ENCODE measurements around the gene CACNB1. TPM values are rescaled to one million over a fixed set of nuclear protein-coding genes. Genes with fewer than 3 reads are reported as not detected.

CACNB1 gene
- total and polyA plus RNA-seq, 2 of the 13 experiments (the other 11 are each of a cell fraction or from before 2014, with no cell fraction given), result 0.75 to 1.5 TPM

DNA sequence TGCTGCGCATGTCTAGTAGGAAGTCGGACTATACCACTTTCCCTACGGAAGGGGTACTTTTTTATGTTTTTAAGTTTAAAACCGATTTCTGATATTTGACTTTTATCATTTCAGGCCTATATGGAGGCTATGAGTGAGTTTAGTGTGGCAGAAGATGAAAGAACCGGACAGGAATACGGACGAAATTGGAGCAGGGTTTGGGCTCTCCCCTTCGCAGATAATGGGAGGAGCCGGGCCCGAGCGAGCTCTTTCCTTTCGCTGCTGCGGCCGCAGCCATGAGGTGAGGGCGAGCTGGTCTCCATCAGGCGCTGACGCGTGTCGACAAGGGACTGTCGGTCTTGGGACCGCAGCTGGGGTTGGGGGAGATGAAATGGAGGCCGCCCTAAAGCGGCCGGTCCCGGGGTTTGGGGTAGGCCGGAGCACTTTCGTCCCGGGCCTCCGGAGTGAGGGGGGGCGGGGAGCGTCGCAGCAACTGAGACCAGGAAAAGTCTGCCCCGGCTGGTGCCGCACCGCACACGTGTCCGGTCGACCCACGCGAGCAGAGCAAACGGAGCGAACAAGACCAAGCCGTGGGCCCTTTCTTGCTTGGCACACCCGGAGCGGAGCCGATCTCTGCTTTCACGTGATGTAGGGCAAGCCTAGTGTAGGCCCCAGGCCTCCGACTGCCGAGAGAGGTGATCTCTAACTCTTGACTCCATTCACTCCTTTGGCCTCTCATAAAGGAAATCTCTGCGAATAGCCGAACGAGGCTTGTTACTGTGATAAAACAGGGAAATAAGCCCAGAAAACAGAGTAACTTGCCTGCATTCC lies 2.8 kb upstream of the CACNB1 start, which contains the start of gene RPL19 (continued):
- TF ChIP-seq, protein P1, sequence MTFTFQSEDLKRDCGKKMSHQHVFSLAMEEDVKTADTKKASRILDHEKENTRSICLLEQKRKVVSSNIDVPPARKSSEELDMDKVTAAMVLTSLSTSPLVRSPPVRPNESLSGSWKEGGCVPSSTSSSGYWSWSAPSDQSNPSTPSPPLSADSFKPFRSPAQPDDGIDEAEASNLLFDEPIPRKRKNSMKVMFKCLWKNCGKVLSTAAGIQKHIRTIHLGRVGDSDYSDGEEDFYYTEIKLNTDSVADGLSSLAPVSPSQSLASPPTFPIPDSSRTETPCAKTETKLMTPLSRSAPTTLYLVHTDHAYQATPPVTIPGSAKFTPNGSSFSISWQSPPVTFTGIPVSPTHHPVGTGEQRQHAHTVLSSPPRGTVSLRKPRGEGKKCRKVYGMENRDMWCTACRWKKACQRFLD (CRISPR knock-in tag; IDR thresholded peaks at IDR 0.05; ENCODE audit: borderline replicate concordance), result no peak
- TF ChIP-seq, protein P2, sequence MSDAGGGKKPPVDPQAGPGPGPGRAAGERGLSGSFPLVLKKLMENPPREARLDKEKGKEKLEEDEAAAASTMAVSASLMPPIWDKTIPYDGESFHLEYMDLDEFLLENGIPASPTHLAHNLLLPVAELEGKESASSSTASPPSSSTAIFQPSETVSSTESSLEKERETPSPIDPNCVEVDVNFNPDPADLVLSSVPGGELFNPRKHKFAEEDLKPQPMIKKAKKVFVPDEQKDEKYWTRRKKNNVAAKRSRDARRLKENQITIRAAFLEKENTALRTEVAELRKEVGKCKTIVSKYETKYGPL (CRISPR knock-in tag; IDR thresholded peaks at IDR 0.05), result peak; percentile 51; the same call in 1 of the 2 replicates
- TF ChIP-seq RAD51 (IDR thresholded peaks at IDR 0.05; ENCODE audit: borderline replicate concordance) (peak; percentile 93; the same call in 1 of the 2 replicates), ZBTB42 (CRISPR knock-in tag; IDR thresholded peaks at IDR 0.05) (no peak), ZNF256 (CRISPR knock-in tag; conservative IDR thresholded peaks at IDR 0.05) (no peak), ZNF326 (CRISPR knock-in tag; IDR thresholded peaks at IDR 0.05; ENCODE audit: borderline replicate concordance) (no peak), ZNF274 (CRISPR knock-in tag; IDR thresholded peaks at IDR 0.05) (peak; percentile 85; the same call in 1 of the 2 replicates), ETV5 (CRISPR knock-in tag; IDR thresholded peaks at IDR 0.05; ENCODE audit: borderline replicate concordance) (0 out of 2 replicates have a peak, but pooled peaks have one; percentile 5), ZNF232 (CRISPR knock-in tag; IDR thresholded peaks at IDR 0.05; ENCODE audit: borderline replicate concordance) (peak; percentile 84; the same call in 1 of the 2 replicates), SP1 (IDR thresholded peaks at IDR 0.05) (no peak), SP1 (CRISPR knock-in tag; IDR thresholded peaks at IDR 0.05) (no peak; the same call in none of the 2 replicates), ZNF598 (CRISPR knock-in tag; IDR thresholded peaks at IDR 0.05; ENCODE audit: borderline replicate concordance) (no peak; the same call in 1 of the 2 replicates)
- TF ChIP-seq, protein P3, sequence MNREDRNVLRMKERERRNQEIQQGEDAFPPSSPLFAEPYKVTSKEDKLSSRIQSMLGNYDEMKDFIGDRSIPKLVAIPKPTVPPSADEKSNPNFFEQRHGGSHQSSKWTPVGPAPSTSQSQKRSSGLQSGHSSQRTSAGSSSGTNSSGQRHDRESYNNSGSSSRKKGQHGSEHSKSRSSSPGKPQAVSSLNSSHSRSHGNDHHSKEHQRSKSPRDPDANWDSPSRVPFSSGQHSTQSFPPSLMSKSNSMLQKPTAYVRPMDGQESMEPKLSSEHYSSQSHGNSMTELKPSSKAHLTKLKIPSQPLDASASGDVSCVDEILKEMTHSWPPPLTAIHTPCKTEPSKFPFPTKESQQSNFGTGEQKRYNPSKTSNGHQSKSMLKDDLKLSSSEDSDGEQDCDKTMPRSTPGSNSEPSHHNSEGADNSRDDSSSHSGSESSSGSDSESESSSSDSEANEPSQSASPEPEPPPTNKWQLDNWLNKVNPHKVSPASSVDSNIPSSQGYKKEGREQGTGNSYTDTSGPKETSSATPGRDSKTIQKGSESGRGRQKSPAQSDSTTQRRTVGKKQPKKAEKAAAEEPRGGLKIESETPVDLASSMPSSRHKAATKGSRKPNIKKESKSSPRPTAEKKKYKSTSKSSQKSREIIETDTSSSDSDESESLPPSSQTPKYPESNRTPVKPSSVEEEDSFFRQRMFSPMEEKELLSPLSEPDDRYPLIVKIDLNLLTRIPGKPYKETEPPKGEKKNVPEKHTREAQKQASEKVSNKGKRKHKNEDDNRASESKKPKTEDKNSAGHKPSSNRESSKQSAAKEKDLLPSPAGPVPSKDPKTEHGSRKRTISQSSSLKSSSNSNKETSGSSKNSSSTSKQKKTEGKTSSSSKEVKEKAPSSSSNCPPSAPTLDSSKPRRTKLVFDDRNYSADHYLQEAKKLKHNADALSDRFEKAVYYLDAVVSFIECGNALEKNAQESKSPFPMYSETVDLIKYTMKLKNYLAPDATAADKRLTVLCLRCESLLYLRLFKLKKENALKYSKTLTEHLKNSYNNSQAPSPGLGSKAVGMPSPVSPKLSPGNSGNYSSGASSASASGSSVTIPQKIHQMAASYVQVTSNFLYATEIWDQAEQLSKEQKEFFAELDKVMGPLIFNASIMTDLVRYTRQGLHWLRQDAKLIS (CRISPR knock-in tag; IDR thresholded peaks at IDR 0.05), result peak; percentile 14; the same call in 1 of the 2 replicates
- TF ChIP-seq, protein P4, sequence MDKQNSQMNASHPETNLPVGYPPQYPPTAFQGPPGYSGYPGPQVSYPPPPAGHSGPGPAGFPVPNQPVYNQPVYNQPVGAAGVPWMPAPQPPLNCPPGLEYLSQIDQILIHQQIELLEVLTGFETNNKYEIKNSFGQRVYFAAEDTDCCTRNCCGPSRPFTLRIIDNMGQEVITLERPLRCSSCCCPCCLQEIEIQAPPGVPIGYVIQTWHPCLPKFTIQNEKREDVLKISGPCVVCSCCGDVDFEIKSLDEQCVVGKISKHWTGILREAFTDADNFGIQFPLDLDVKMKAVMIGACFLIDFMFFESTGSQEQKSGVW (CRISPR knock-in tag; IDR thresholded peaks at IDR 0.05; ENCODE audit: borderline replicate concordance), result no peak; the same call in 1 of the 2 replicates
- TF ChIP-seq, protein P5, sequence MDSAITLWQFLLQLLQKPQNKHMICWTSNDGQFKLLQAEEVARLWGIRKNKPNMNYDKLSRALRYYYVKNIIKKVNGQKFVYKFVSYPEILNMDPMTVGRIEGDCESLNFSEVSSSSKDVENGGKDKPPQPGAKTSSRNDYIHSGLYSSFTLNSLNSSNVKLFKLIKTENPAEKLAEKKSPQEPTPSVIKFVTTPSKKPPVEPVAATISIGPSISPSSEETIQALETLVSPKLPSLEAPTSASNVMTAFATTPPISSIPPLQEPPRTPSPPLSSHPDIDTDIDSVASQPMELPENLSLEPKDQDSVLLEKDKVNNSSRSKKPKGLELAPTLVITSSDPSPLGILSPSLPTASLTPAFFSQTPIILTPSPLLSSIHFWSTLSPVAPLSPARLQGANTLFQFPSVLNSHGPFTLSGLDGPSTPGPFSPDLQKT (CRISPR knock-in tag; IDR thresholded peaks at IDR 0.05; ENCODE audit: borderline replicate concordance), result peak; percentile 86
- TF ChIP-seq, protein P6, sequence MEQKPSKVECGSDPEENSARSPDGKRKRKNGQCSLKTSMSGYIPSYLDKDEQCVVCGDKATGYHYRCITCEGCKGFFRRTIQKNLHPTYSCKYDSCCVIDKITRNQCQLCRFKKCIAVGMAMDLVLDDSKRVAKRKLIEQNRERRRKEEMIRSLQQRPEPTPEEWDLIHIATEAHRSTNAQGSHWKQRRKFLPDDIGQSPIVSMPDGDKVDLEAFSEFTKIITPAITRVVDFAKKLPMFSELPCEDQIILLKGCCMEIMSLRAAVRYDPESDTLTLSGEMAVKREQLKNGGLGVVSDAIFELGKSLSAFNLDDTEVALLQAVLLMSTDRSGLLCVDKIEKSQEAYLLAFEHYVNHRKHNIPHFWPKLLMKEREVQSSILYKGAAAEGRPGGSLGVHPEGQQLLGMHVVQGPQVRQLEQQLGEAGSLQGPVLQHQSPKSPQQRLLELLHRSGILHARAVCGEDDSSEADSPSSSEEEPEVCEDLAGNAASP (CRISPR knock-in tag; IDR thresholded peaks at IDR 0.05; ENCODE audit: borderline replicate concordance), result peak; percentile 39
- TF ChIP-seq, protein P7, sequence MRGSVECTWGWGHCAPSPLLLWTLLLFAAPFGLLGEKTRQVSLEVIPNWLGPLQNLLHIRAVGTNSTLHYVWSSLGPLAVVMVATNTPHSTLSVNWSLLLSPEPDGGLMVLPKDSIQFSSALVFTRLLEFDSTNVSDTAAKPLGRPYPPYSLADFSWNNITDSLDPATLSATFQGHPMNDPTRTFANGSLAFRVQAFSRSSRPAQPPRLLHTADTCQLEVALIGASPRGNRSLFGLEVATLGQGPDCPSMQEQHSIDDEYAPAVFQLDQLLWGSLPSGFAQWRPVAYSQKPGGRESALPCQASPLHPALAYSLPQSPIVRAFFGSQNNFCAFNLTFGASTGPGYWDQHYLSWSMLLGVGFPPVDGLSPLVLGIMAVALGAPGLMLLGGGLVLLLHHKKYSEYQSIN (CRISPR knock-in tag; IDR thresholded peaks at IDR 0.05; ENCODE audit: borderline replicate concordance), result no peak
